Natural killer cell (primary cell): ENCODE measurements around the gene ZPR1. TPM values are rescaled to one million over a fixed set of nuclear protein-coding genes. Genes with fewer than 3 reads are reported as not detected.

Source experiments
- ATAC-seq, 3 donors: fragments of 150-1000 bp in 2 of 3; fragments of 200-7000 bp in 1 of 3; cut with Tn5 transposase; 1 replicate in 1 of 3; 2 replicates in 2 of 3; pipeline ENCODE4 v1.10.0; 2021; ENCODE audit warnings: mild to moderate bottlenecking in 2 of 3, moderate library complexity in 2 of 3
- DNase-seq, 2 donors: peaks; one replicate each; pipeline versions ENCODE4 v3.0.0 to v3.0.0-alpha.2; 2013 to 2021; ENCODE audit warnings: mixed read lengths in 1 of 2
- H3K27ac ChIP-seq: one replicate; pipeline ENCODE4 v1.5.1; 2013; ENCODE audit warnings: mild to moderate bottlenecking, low read length
- H3K27me3 ChIP-seq: one replicate; pipeline ENCODE4 v1.6.1; 2013; ENCODE audit warnings: low read length; ENCODE audit not compliant: control insufficient read depth, insufficient read depth
- H3K36me3 ChIP-seq: one replicate; pipeline ENCODE4 v1.6.1; 2013; ENCODE audit warnings: low read length; ENCODE audit not compliant: control insufficient read depth, insufficient read depth
- H3K4me1 ChIP-seq: one replicate; pipeline ENCODE4 v1.6.1; 2013; ENCODE audit warnings: low read length; ENCODE audit not compliant: control insufficient read depth, insufficient read depth
- H3K4me3 ChIP-seq: one replicate; pipeline ENCODE4 v1.5.1; 2013; ENCODE audit warnings: low read length
- H3K9me3 ChIP-seq: one replicate; pipeline ENCODE4 v1.6.1; 2013; ENCODE audit warnings: low read length; ENCODE audit not compliant: control insufficient read depth, insufficient read depth
- H3K27ac Mint-ChIP-seq, 2 donors: one replicate each; pipeline ENCODE4 v1.8.0; 2022; ENCODE audit warnings: mild to moderate bottlenecking in 2 of 2, mixed read lengths in 2 of 2, moderate library complexity in 1 of 2
- H3K27me3 Mint-ChIP-seq, 2 donors: one replicate each; pipeline ENCODE4 v1.8.0; 2022; ENCODE audit warnings: low read depth in 2 of 2, mixed read lengths in 2 of 2
- H3K36me3 Mint-ChIP-seq: one replicate; pipeline ENCODE4 v1.8.0; 2022; ENCODE audit warnings: mixed read lengths
- H3K4me1 Mint-ChIP-seq, 2 donors: one replicate each; pipeline ENCODE4 v1.8.0; 2022; ENCODE audit warnings: mixed read lengths in 2 of 2
- H3K4me3 Mint-ChIP-seq: one replicate; pipeline ENCODE4 v1.8.0; 2022; ENCODE audit warnings: mild to moderate bottlenecking, moderate library complexity, mixed read lengths
- H3K9me3 Mint-ChIP-seq, 2 donors: one replicate each; pipeline ENCODE4 v1.8.0; 2022; ENCODE audit warnings: mixed read lengths in 2 of 2
- WGBS: methylation state at CpG from one replicate; pipeline ENCODE4 v1.1.7; 2013; ENCODE audit warnings: missing lambda C conversion rate; ENCODE audit not compliant: insufficient coverage; 5-methylcytosine and 5-hydroxymethylcytosine counted together
- intact Hi-C: fragments of 100-400 bp; cut with micrococcal nuclease; formaldehyde crosslinking; loops from one replicate; pipeline ENCODE4 v1.14.2; 2022
- total RNA-seq, 4 donors: library from RNA; stranded (reverse); fragments of 120-200 nt in 1 of 4; gene quantifications; one replicate each; pipeline versions ENCODE4 v1.2.3 to v1.2.4, GENCODE V29; 2013 to 2022
- TF ChIP-seq, protein P1 (sequence below): fragments of 200-600 bp; IDR thresholded peaks from one replicate; pipeline ENCODE4 v1.8.0; 2022; ENCODE audit warnings: antibody characterized with exemption

ZPR1 gene
- total RNA-seq, 3 donors from 2014 or later (not counting 1 experiment from before 2014, with no cell fraction given) = 92.0 to 107 (median 92.6) TPM

- no peak overlapping the region for H3K4me3 Mint-ChIP-seq
- TF ChIP-seq, protein P1, sequence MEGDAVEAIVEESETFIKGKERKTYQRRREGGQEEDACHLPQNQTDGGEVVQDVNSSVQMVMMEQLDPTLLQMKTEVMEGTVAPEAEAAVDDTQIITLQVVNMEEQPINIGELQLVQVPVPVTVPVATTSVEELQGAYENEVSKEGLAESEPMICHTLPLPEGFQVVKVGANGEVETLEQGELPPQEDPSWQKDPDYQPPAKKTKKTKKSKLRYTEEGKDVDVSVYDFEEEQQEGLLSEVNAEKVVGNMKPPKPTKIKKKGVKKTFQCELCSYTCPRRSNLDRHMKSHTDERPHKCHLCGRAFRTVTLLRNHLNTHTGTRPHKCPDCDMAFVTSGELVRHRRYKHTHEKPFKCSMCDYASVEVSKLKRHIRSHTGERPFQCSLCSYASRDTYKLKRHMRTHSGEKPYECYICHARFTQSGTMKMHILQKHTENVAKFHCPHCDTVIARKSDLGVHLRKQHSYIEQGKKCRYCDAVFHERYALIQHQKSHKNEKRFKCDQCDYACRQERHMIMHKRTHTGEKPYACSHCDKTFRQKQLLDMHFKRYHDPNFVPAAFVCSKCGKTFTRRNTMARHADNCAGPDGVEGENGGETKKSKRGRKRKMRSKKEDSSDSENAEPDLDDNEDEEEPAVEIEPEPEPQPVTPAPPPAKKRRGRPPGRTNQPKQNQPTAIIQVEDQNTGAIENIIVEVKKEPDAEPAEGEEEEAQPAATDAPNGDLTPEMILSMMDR = no peak
- no peak overlapping the region for H3K27ac Mint-ChIP-seq
- DNase-seq (no peak), ATAC-seq (no peak)
- intact Hi-C loops = loop anchor here (5.0 kb wide), 1 partner anchor 59 kb away; no protein-coding TSS in a partner anchor
- H3K36me3 ChIP-seq = no peaks in the 10 kb centered on the region
- peaks cover 11% of the 10 kb centered on the region for H3K4me1 ChIP-seq
- H3K4me3 ChIP-seq = no peak overlapping the region
- H3K27me3 Mint-ChIP-seq = peaks cover under 1 to 2% of the 10 kb centered on the region in 2 donors
- peaks cover 2 to 12% of the 10 kb centered on the region in 2 donors for H3K4me1 Mint-ChIP-seq
- 93% methylated on average over 1 of the region's 1 CpG for WGBS
- no peaks in the 10 kb centered on the region for H3K36me3 Mint-ChIP-seq
- H3K27ac ChIP-seq = no peak overlapping the region
- H3K27me3 ChIP-seq = no peaks in the 10 kb centered on the region
- H3K9me3 Mint-ChIP-seq = no peaks in the 10 kb centered on the region
- H3K9me3 ChIP-seq = no peaks in the 10 kb centered on the region
These were observed 5.9 kb upstream of the ZPR1 start for GRCh38 chr11:116793772-116794097.

- intact Hi-C loops = loop anchor here (5.0 kb wide), 1 partner anchor 59 kb away; no protein-coding TSS in a partner anchor
- Histone ChIP-seq H3K4me1 (peaks cover 17% of the 10 kb centered on the region), H3K27ac (no peak overlapping the region), H3K36me3 (no peaks in the 10 kb centered on the region), H3K4me3 (no peak overlapping the region), H3K9me3 (no peaks in the 10 kb centered on the region), H3K27me3 (no peaks in the 10 kb centered on the region)
- Mint-ChIP-seq H3K4me1 (peaks cover 8 to 18% of the 10 kb centered on the region in 2 donors), H3K9me3 (no peaks in the 10 kb centered on the region), H3K27me3 (no peaks in the 10 kb centered on the region), H3K4me3 (no peak overlapping the region), H3K27ac (no peak overlapping the region), H3K36me3 (no peaks in the 10 kb centered on the region)
- 93% methylated on average over 7 of the region's 8 CpGs for WGBS
- ATAC-seq (no peak), DNase-seq (no peak)
- TF ChIP-seq, protein P1 = no peak
These were observed 5.3 kb upstream of the ZPR1 start for GRCh38 chr11:116792869-116793771.

DNA sequence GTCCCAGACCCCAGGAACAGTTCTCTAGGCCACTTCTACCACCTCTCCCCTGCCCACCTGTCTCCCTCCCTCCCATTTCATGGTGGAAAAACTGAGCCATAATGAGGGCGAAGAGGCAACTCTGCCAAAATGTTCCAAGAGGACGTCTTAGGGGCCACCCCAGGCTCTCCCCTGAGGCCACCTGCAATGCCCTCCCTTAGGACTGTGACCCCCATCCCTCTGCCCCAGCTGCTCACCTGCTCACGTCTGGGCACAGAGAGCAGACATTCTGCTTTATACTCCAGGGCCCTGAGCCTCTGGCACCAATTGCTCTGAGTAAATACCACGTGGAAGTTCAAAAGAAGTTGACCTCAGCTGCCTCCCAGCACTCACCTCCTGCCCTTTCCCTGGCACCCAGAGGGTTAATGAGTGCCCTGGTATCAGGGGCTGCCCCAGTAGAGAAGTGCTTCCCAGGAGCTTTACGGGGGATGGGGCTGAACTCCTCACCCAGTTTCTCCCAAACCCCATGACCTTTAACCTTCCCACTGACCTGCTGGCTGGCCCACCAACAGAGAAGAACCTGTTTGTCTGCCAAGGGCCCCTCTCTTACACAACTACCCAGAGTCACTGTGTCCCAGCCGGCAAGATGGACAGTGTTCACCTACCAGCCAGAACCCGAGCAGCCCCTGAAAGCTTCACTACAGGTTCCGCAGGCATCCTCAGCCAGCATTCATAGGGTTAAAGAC, 4.5 kb upstream of the ZPR1 start:
- intact Hi-C loops = loop anchor here (5.0 kb wide), 1 partner anchor 60 kb away; no protein-coding TSS in a partner anchor
- H3K27ac Mint-ChIP-seq = no peak overlapping the region
- TF ChIP-seq, protein P1 = no peak

More for the DNA sequence above, 4.5 kb upstream of the ZPR1 start:
- no peak for DNase-seq
- H3K27me3 Mint-ChIP-seq = no peaks in the 10 kb centered on the region
- no peaks in the 10 kb centered on the region for H3K36me3 Mint-ChIP-seq
- no peak for ATAC-seq
- peaks cover 11 to 23% of the 10 kb centered on the region in 2 donors for H3K4me1 Mint-ChIP-seq
- H3K4me3 ChIP-seq = no peak overlapping the region
- no peak overlapping the region for H3K27ac ChIP-seq
- no peaks in the 10 kb centered on the region for H3K9me3 Mint-ChIP-seq
- H3K9me3 ChIP-seq = no peaks in the 10 kb centered on the region
- no peaks in the 10 kb centered on the region for H3K36me3 ChIP-seq
- WGBS = 92% methylated on average over 8 of the region's 8 CpGs
- peaks cover 21% of the 10 kb centered on the region for H3K4me1 ChIP-seq
- H3K4me3 Mint-ChIP-seq = no peak overlapping the region
- no peaks in the 10 kb centered on the region for H3K27me3 ChIP-seq
